ENCODE results near the gene CDH4.

CDH4 gene

DNA sequence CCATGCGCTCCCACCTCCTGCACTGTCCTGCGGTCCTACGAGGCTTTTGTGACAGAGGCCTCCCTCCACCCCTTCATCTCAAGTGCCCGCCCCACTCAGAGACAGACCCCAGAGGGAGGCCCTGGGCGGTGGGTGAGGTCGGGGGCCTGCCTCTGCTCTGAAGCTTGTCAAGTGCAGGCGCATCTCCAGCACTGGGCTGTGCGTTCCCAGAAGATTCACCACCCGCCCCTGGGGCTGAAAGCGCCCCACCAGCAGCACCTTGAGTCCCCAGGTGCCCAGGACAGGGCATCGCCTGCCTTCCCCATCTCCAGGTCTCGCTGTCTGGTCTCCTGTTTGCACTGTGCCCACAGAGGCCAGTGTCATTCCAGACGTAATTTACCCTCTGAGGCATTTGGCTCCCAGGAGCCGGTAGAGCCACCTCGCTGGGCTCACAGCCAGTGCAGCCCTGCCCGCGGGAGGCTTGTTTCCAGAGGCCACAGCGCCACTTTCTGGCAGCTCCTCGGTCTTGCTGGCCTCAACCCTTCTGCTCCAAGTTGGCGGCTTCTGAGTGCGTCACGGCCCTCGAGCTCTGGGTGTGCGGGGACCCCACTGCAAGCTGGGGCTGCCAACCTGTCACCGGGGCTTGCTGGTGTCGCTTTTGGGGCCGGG is 622.5 kb downstream of the CDH4 start:
- no peaks in the 10 kb centered on the region for H3K9me3 ChIP-seq (ENCODE audit: low read length)
- H3K27ac ChIP-seq (ENCODE audit: low read depth, low read length) = no peak overlapping the region
- no peak overlapping the region for H3K9ac ChIP-seq (ENCODE audit: low read length)
- H3K4me3 ChIP-seq (ENCODE audit: low read depth in 1 of 2, low read length in 2 of 2) = no peak overlapping the region
- no peaks in the 10 kb centered on the region for H3K36me3 ChIP-seq (ENCODE audit: insufficient read depth, low read length)
- no peaks in the 10 kb centered on the region for H3K4me1 ChIP-seq (ENCODE audit: insufficient read depth, low read length)
- H3K27me3 ChIP-seq (ENCODE audit: control insufficient read depth in 1 of 2, insufficient read depth in 2 of 2, low read length in 2 of 2) = peaks cover 0 to 19% of the 10 kb centered on the region in 2 donors

DNA sequence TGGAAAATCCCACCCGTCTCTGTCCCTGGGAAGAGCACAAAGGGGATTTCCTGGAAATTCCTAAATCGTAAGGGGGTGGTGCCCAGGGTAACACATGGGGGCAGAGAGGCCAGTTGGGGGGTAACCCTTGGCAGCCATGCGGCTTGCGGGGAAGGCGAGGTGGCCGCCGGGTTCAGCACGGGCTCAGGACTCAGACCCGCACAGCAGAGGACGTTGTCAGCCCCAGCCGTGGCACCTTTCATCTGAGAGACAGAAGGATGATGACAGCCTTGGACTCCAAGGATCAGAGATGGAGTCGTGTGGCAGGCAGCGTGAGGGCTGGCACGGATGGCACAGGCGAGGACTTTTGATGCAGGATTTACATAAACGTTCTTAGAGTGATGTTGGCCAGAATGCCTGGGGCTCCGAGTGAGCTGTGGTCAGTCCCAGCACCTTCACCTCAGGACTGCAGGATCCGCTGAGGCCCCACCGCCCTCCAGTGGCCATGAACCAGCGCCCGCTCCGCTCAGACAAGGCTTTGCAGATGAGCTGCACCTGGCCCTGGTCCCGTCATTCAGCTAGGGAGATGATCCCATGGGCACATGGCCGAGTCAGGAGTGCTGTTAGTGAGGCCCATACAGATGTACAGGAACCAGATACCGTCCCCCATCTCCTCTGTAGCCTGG is 623.3 kb downstream of the CDH4 start:
- no peaks in the 10 kb centered on the region for H3K9me3 ChIP-seq (ENCODE audit: low read length)
- H3K36me3 ChIP-seq (ENCODE audit: insufficient read depth, low read length) = no peaks in the 10 kb centered on the region
- no peak overlapping the region for H3K4me3 ChIP-seq (ENCODE audit: low read depth in 1 of 2, low read length in 2 of 2)
- H3K27ac ChIP-seq (ENCODE audit: low read depth, low read length) = no peak overlapping the region
- no peaks in the 10 kb centered on the region for H3K4me1 ChIP-seq (ENCODE audit: insufficient read depth, low read length)
- peaks cover 0 to 19% of the 10 kb centered on the region in 2 donors for H3K27me3 ChIP-seq (ENCODE audit: control insufficient read depth in 1 of 2, insufficient read depth in 2 of 2, low read length in 2 of 2)
- no peak overlapping the region for H3K9ac ChIP-seq (ENCODE audit: low read length)

DNA sequence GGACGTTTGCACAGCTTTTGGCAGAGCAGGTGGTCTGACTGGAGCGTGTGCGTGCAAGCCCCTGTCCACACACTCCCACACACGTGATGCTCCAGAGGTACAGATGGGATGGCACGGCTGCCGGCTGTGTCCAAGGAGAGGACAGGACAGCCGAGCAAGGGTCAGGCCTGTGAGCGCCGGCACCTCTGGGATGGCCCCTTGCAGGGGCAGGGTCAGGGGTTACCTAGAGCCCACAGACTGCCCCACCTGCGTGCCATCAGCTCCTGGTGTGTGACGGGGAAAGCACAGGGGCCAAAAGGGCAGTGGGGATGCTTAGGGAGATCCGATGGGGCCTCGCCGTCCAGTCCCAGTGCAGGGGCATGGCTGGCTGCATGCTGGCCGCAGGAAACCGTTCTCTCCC is 623.9 kb downstream of the CDH4 start:
- Histone ChIP-seq H3K27me3 (ENCODE audit: control insufficient read depth in 1 of 2, insufficient read depth in 2 of 2, low read length in 2 of 2) (peaks cover 0 to 19% of the 10 kb centered on the region in 2 donors), H3K4me1 (ENCODE audit: insufficient read depth, low read length) (no peaks in the 10 kb centered on the region), H3K9ac (ENCODE audit: low read length) (no peak overlapping the region), H3K4me3 (ENCODE audit: low read depth in 1 of 2, low read length in 2 of 2) (no peak overlapping the region), H3K9me3 (ENCODE audit: low read length) (no peaks in the 10 kb centered on the region), H3K36me3 (ENCODE audit: insufficient read depth, low read length) (no peaks in the 10 kb centered on the region), H3K27ac (ENCODE audit: low read depth, low read length) (no peak overlapping the region)

DNA sequence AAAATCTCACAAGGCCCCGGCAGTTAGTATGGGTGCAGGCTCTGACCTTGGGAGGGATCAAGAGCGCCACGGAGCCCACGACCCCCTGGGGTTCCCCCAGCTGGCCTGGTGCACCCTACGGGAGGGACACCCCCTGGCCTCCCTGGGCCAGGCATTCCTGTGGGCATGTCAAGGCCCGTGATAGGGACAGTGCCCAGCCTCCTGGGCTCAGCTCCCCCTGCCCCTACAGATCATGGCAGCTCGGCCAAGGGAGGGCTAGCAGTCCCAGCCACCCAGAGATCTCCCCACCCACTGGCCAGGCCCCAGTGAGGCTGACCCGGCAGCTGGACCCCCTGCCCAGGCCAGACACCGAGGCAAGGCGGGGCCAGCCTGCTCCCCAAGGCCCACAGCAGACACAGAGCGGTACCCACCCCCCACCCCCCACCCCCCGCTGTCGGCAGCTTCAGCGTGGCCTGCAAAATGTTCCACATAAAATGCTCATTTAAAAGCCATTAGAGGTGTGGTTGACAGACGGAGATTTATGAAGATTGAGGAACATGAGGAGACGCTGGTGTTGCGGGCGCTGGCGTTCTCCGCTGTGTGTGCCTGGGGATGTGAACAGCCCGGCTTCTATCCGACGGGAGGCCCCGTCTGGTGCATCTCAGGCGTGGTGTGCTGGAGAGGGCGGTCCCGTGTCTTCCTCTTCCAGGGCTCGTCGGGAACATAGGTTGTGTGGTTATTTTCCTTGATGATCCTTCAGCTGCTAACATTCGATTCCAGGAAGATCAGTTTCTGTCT is 625.1 kb downstream of the CDH4 start:
- Histone ChIP-seq H3K4me1 (ENCODE audit: insufficient read depth, low read length) (no peaks in the 10 kb centered on the region), H3K9me3 (ENCODE audit: low read length) (no peaks in the 10 kb centered on the region), H3K36me3 (ENCODE audit: insufficient read depth, low read length) (no peaks in the 10 kb centered on the region), H3K4me3 (ENCODE audit: low read depth in 1 of 2, low read length in 2 of 2) (no peak overlapping the region), H3K27ac (ENCODE audit: low read depth, low read length) (no peak overlapping the region), H3K27me3 (ENCODE audit: control insufficient read depth in 1 of 2, insufficient read depth in 2 of 2, low read length in 2 of 2) (peaks cover 0 to 19% of the 10 kb centered on the region in 2 donors), H3K9ac (ENCODE audit: low read length) (no peak overlapping the region)

DNA sequence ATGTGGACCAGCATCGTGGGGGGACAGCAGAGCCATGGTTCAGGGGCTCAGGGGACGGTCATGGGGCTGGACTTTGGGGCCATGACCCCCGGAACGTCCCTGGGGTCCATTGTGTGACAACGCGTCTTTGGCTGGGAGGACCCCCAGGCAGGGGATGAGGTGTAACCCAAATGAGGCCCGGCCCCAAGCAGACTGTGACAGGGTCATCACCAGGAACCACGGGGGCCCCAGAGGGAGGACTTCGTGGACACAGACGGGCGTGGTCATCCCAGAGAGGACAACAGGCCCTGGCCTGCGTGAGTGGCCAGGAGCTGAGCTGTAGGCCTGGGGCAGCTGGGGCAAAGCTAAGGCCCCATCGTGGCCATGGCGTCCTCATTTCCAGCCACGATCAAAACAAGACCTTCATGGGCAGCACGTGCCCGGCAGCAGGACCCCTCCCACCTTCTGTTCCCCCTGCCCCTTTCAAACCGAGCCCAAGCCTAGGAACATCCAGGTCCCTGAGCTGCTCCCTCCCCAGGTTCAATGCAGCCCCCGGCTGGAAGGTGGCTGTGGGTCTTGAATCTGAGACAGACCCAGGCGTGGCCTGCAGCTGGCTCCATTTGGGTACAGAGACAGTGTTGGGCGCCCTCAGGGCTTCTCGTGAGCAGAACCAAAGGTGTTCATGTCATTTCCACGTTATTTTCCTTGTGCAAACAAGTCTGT is 625.9 kb downstream of the CDH4 start:
- Histone ChIP-seq H3K4me3 (ENCODE audit: low read depth in 1 of 2, low read length in 2 of 2) (no peak overlapping the region), H3K9me3 (ENCODE audit: low read length) (no peaks in the 10 kb centered on the region), H3K4me1 (ENCODE audit: insufficient read depth, low read length) (no peaks in the 10 kb centered on the region), H3K27me3 (ENCODE audit: control insufficient read depth in 1 of 2, insufficient read depth in 2 of 2, low read length in 2 of 2) (peaks cover 0 to 19% of the 10 kb centered on the region in 2 donors), H3K9ac (ENCODE audit: low read length) (no peak overlapping the region), H3K36me3 (ENCODE audit: insufficient read depth, low read length) (no peaks in the 10 kb centered on the region), H3K27ac (ENCODE audit: low read depth, low read length) (no peak overlapping the region)

DNA sequence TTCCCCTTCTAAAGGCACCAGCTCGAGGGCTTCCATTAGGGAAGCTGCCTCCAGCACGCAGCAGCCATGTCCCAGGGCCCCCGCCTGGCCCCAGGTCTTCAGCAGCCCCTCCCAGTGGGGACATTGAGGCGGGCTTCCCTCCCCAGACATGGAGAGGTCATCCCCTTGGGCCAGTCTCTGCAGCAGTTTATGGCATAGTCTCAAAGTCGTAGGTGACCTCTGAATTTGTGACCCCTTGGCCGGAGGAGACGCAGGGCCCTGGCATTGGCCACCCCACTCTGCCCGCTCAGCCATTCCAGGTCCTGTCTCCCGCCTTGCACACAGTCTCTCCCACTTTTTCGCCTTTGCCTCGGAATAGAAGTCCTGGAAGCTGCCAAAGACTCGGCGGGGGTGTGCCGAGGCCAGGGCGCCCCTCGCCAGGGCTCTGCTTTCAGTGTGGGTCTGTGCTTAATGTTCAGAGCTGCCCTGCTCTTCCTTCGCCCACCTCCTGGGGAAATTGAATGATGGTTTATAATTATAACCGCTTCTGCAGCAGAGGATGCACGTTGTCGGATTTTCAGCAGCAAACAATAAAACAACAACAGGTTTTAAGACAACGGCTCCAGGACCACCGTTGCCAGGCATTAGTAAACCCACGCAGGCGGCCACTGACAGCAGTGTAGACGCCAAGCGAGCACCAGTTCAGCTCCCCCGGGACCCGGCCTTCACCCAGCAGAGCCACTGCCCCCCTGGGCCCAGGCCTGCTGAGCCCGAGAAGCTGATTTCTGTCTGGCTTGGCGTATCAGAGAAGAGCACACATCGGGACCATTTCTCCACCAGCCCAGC is 626.6 kb downstream of the CDH4 start:
- Histone ChIP-seq H3K4me1 (ENCODE audit: insufficient read depth, low read length) (no peaks in the 10 kb centered on the region), H3K4me3 (ENCODE audit: low read depth in 1 of 2, low read length in 2 of 2) (no peak overlapping the region), H3K9me3 (ENCODE audit: low read length) (no peaks in the 10 kb centered on the region), H3K9ac (ENCODE audit: low read length) (no peak overlapping the region), H3K36me3 (ENCODE audit: insufficient read depth, low read length) (no peaks in the 10 kb centered on the region), H3K27me3 (ENCODE audit: control insufficient read depth in 1 of 2, insufficient read depth in 2 of 2, low read length in 2 of 2) (peaks cover 0 to 19% of the 10 kb centered on the region in 2 donors), H3K27ac (ENCODE audit: low read depth, low read length) (no peak overlapping the region)

DNA sequence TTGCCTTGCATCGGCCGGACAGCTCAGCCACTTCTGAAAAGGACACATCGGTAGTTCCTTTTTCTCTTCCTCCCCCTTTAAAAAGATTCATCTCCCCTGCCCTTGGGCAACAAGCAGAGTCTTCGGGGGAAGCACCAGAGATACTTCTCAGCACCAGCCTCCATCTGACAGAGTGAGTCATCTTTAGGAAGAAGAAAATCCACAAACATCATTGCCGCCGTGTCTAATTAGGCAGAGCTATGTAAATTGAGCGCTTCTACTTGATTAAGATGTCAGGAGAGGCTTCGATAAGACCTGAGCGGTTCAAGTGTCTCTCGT is 627.2 kb downstream of the CDH4 start:
- no peak overlapping the region for H3K4me3 ChIP-seq (ENCODE audit: low read depth in 1 of 2, low read length in 2 of 2)
- H3K27ac ChIP-seq (ENCODE audit: low read depth, low read length) = no peak overlapping the region
- peaks cover 0 to 24% of the 10 kb centered on the region in 2 donors for H3K27me3 ChIP-seq (ENCODE audit: control insufficient read depth in 1 of 2, insufficient read depth in 2 of 2, low read length in 2 of 2)
- H3K4me1 ChIP-seq (ENCODE audit: insufficient read depth, low read length) = no peaks in the 10 kb centered on the region
- no peaks in the 10 kb centered on the region for H3K36me3 ChIP-seq (ENCODE audit: insufficient read depth, low read length)
- no peak overlapping the region for H3K9ac ChIP-seq (ENCODE audit: low read length)
- H3K9me3 ChIP-seq (ENCODE audit: low read length) = no peaks in the 10 kb centered on the region

DNA sequence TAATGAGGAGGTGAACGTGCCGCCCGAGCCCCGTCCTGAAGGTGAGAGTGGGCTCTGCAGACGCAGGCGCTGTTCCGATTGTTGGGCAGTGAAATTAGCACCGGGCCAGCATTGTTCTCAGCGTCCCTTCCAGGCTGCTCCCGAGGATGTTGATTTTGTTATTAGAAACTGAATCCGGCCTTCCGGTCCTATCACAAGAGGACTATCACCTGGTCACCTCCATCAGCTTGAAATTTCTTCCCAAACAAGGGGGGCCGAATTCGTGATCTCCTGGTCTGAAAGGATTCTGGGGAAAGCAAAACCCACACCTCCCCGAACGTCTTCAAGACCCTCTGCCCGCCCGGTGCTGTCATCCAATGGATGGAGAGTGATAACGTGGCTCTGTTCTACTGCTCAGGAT is 627.6 kb downstream of the CDH4 start:
- Histone ChIP-seq H3K27me3 (ENCODE audit: control insufficient read depth in 1 of 2, insufficient read depth in 2 of 2, low read length in 2 of 2) (peaks cover 0 to 28% of the 10 kb centered on the region in 2 donors), H3K27ac (ENCODE audit: low read depth, low read length) (no peak overlapping the region), H3K36me3 (ENCODE audit: insufficient read depth, low read length) (no peaks in the 10 kb centered on the region), H3K4me3 (ENCODE audit: low read depth in 1 of 2, low read length in 2 of 2) (no peak overlapping the region), H3K9ac (ENCODE audit: low read length) (no peak overlapping the region), H3K4me1 (ENCODE audit: insufficient read depth, low read length) (no peaks in the 10 kb centered on the region), H3K9me3 (ENCODE audit: low read length) (no peaks in the 10 kb centered on the region)

DNA sequence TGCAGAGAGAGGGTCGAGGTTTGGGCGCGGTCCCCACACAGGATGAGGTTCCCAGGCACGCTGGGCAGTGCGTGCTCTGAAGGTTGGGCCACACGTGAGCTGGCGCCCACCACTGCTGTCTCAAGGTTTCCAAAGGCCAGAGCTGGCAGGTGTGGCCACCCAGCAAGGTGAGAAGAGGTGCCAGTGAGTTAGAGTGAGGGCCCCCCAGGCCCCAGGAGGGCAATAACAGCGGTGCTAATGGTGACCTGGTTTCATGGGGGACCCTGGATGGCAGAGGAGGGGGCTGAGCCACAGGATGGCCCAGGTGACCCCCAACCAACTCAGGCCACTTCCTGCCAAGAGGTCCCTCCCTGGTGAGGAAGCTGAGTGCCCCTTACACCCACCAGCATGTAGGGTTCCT is 628.6 kb downstream of the CDH4 start:
- Histone ChIP-seq H3K4me3 (ENCODE audit: low read depth in 1 of 2, low read length in 2 of 2) (no peak overlapping the region), H3K27me3 (ENCODE audit: control insufficient read depth in 1 of 2, insufficient read depth in 2 of 2, low read length in 2 of 2) (peaks cover 0 to 24% of the 10 kb centered on the region in 2 donors), H3K4me1 (ENCODE audit: insufficient read depth, low read length) (no peaks in the 10 kb centered on the region), H3K36me3 (ENCODE audit: insufficient read depth, low read length) (no peaks in the 10 kb centered on the region), H3K9me3 (ENCODE audit: low read length) (no peaks in the 10 kb centered on the region), H3K9ac (ENCODE audit: low read length) (no peak overlapping the region), H3K27ac (ENCODE audit: low read depth, low read length) (no peak overlapping the region)

DNA sequence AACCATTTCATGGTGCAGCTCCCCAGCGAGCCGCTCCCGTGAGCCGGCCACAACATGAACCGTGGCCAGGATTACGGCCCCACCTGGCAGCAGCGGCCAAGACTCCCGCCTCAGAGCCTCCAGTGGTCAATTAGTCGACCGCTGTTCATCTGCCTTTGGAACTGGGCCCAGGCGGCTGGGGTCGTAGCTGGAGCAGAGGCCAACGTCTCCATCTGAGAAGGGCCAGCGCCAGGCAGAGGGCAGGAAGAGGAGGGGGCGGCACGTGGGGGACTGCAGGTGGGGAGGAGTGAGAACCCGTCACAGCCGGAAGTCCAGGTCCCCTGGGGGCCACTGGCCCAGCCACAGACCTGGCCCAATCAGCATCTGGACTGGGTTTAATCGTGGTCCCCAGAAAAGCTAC is 629.4 kb downstream of the CDH4 start:
- Histone ChIP-seq H3K9ac (ENCODE audit: low read length) (no peak overlapping the region), H3K36me3 (ENCODE audit: insufficient read depth, low read length) (no peaks in the 10 kb centered on the region), H3K4me3 (ENCODE audit: low read depth in 1 of 2, low read length in 2 of 2) (no peak overlapping the region), H3K27ac (ENCODE audit: low read depth, low read length) (no peak overlapping the region), H3K9me3 (ENCODE audit: low read length) (no peaks in the 10 kb centered on the region), H3K27me3 (ENCODE audit: control insufficient read depth in 1 of 2, insufficient read depth in 2 of 2, low read length in 2 of 2) (peaks cover 0 to 19% of the 10 kb centered on the region in 2 donors), H3K4me1 (ENCODE audit: insufficient read depth, low read length) (no peaks in the 10 kb centered on the region)

DNA sequence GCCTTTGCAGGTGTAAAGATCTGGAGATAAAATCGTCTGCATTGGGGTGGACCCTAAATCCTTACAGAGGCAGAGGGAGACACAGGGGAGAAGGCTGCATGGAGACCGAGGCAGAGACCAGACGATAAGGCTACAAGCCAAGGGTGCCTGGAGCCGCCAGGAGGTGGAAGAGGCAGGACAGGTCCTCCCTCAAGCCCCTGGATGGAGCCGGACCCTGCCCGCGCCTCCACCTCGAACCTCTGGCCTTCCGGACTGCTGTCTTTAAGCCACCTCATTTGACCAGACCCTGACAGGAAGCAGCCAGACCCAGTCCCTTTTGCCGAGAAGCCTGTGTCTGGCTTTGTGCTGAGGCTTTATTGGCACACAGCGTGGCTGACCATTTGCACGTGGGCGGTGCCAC is 629.8 kb downstream of the CDH4 start:
- Histone ChIP-seq H3K9me3 (ENCODE audit: low read length) (no peaks in the 10 kb centered on the region), H3K27me3 (ENCODE audit: control insufficient read depth in 1 of 2, insufficient read depth in 2 of 2, low read length in 2 of 2) (peaks cover 0 to 19% of the 10 kb centered on the region in 2 donors), H3K4me3 (ENCODE audit: low read depth in 1 of 2, low read length in 2 of 2) (no peak overlapping the region)

More for the DNA sequence above, 629.8 kb downstream of the CDH4 start:
- no peak overlapping the region for H3K27ac ChIP-seq (ENCODE audit: low read depth, low read length)
- no peaks in the 10 kb centered on the region for H3K36me3 ChIP-seq (ENCODE audit: insufficient read depth, low read length)
- no peaks in the 10 kb centered on the region for H3K4me1 ChIP-seq (ENCODE audit: insufficient read depth, low read length)
- H3K9ac ChIP-seq (ENCODE audit: low read length) = no peak overlapping the region
